SK-N-MC (cell line): ENCODE measurements around the gene CTNNBIP1.

Source experiments
- DNase-seq: peaks from one replicate; pipeline ENCODE4 v3.0.0-alpha.2; 2011; ENCODE audit warnings: low read depth, low spot score
- H3K27ac ChIP-seq: fragments of 200-600 bp; sonication (generic); 2 replicates; pipeline ENCODE4 v1.5.1; 2016; ENCODE audit warnings: mixed run types
- H3K36me3 ChIP-seq: fragments of 200-600 bp; sonication (generic); 2 replicates; pipeline ENCODE4 v1.6.1; 2017; ENCODE audit warnings: antibody characterized with exemption, low read length, mixed read lengths; ENCODE audit not compliant: insufficient read depth
- H3K4me3 ChIP-seq: fragments of 200-600 bp; sonication (generic); 2 replicates; pipeline ENCODE4 v1.5.1; 2016
- H3K9ac ChIP-seq: fragments of 200-600 bp; sonication (generic); 2 replicates; pipeline ENCODE4 v1.8.0; 2017; ENCODE audit warnings: mixed run types, mixed read lengths; ENCODE audit not compliant: insufficient read length
- H3K9me3 ChIP-seq: fragments of 200-600 bp; sonication (generic); 2 replicates; pipeline ENCODE4 v1.6.1; 2017; ENCODE audit warnings: low read depth, mild to moderate bottlenecking, antibody characterized with exemption, low read length, moderate library complexity, mixed read lengths
- EZH2 ChIP-seq: fragments of 200-600 bp; sonication (generic); IDR thresholded peaks from one replicate; pipeline ENCODE4 v1.6.1; 2017; ENCODE audit warnings: antibody characterized with exemption
- FOXP2 ChIP-seq: optimal IDR thresholded peaks from 2 replicates; pipeline ENCODE3; 2011; ENCODE audit warnings: mild to moderate bottlenecking, moderate library complexity; ENCODE audit not compliant: insufficient read depth; ENCODE audit errors: extremely low read length, control extremely low read depth
- POLR2AphosphoS5 ChIP-seq: IDR thresholded peaks from 2 replicates; pipeline ENCODE4 v1.6.1; 2012; ENCODE audit warnings: mild to moderate bottlenecking, low read depth, low read length, borderline replicate concordance

Gene CTNNBIP1

DNA sequence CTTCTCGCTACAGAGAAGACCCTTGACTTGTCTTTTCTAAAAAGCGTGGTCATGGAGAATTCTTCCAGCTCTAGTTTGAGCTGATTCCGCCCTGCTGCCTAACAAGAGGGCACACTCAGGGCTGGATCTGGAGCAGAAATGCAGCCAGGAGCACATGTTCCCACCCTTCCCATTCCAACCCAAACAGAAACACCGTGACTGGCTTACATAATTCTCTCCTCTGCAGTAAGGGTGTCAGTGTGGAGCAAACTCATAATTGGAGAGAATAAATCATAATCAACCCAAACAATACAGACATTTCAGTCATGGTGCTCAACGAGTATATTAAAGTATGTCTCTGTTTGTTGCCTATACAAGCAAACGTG, 34.5 kb downstream of the CTNNBIP1 start:
- TF ChIP-seq POLR2AphosphoS5 (no peak), EZH2 (no peak), FOXP2 (no peak)
- Histone ChIP-seq H3K4me3 (no peak overlapping the region), H3K27ac (no peak overlapping the region), H3K9me3 (no peaks in the 10 kb centered on the region), H3K9ac (peak overlapping the region; percentile 6), H3K36me3 (no peaks in the 10 kb centered on the region)
- no peak for DNase-seq

DNA sequence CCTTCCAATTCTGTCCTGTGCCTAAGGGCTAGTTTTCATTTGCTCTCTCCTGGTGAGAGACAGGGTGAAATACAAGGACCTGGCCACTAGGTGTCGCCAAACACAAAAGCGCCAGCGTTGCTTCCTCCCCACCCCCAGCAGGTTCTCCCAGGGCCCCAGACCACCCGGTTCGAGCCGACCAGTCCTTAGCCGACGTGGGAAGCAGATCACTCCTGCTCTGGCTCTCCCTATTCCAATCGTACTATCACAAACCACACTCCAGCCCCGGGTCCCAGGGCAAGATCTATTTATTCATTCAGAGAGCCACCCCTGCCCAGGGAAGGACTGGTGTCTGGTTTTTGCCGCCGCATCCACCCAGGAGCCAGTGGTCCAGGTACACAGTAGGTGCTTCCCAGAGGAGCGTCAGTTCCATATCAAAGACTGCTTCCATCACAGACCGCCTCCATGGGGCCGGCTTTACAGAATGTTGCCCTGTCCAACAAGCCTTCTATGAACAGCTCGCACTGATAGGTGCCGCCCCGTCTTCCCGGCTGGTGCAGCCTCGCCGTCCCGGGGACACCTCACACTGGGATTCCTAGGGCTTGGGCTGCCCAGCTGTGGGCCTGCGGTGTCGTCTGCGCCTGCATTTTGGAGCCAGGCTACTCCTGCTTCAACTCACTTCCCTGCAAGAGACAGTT, 35.0 kb downstream of the CTNNBIP1 start:
- Histone ChIP-seq H3K9me3 (no peaks in the 10 kb centered on the region), H3K36me3 (no peaks in the 10 kb centered on the region), H3K9ac (peak overlapping the region; percentile 50), H3K27ac (no peak overlapping the region), H3K4me3 (peak overlapping the region; percentile 72)
- TF ChIP-seq FOXP2 (no peak), POLR2AphosphoS5 (no peak), EZH2 (no peak)
- peak; percentile 42 for DNase-seq

DNA sequence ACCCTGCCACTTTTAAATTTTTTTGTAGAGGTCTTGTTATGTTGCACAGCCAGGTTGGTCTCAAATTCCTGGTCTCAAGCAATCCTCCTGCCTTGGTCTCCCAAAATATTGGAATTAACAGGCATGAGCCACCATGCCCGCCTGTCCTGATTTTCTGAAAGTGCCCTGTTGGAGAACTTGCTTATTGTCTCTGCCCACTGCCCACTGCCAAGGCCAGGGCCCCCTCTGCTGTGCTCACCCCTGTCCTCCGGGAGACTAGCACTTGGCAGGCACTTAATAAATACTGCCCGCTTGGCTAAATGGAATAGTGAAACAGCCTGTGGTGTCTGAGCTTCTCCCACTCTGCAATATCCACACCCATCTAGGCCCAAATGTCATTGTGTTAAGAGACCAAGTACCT, 35.7 kb downstream of the CTNNBIP1 start:
- Histone ChIP-seq H3K9ac (no peak overlapping the region), H3K27ac (no peak overlapping the region), H3K4me3 (no peak overlapping the region), H3K36me3 (no peaks in the 10 kb centered on the region), H3K9me3 (no peaks in the 10 kb centered on the region)
- TF ChIP-seq FOXP2, result no peak
- no peak for TF ChIP-seq POLR2AphosphoS5
- TF ChIP-seq EZH2, result no peak
- DNase-seq, result no peak

DNA sequence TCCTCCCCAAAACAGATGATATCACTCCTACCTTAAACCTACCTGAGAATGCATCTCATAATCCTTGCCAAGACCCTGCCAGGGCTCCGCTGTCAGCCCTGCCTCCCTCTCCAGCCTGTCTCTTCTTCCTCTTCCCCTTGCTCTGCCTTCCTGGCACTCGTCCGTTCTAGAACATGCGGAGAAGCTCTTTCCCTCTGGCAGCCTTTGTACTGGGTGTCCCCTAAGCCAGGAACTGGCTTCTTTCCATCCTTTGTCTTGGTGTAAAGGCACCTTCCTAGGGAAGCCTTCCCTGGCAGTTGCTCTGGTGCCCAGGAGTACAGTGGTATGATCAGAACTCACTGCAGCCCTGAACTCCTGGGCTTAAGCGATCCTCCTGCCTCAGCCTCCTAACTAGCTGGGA, 36.1 kb downstream of the CTNNBIP1 start:
- Histone ChIP-seq H3K4me3 (no peak overlapping the region), H3K9ac (no peak overlapping the region), H3K27ac (no peak overlapping the region), H3K36me3 (no peaks in the 10 kb centered on the region), H3K9me3 (no peaks in the 10 kb centered on the region)
- no peak for TF ChIP-seq POLR2AphosphoS5
- TF ChIP-seq FOXP2, result no peak
- TF ChIP-seq EZH2, result no peak
- no peak for DNase-seq

DNA sequence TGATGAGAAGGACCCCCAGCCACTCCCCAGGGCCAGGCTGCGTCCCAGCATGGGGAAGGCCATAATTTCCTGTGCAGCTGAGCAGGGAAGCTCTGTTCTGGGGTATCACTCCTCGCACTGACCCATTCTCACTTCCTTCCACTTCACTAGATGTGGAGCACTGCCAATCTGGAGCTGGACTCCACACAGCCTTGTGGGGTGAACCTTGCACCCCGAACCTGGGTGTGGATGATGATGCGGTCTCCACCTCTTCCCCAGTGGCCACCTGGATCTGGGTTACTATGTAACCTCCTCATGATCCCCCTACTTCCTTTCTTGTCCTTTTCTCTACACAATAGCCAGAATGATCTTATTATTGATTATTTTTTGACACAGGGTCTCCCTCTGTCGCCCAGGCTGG, 36.7 kb downstream of the CTNNBIP1 start:
- Histone ChIP-seq H3K27ac (no peak overlapping the region), H3K36me3 (no peaks in the 10 kb centered on the region), H3K9me3 (no peaks in the 10 kb centered on the region), H3K4me3 (no peak overlapping the region), H3K9ac (no peak overlapping the region)
- DNase-seq, result no peak
- TF ChIP-seq FOXP2 (no peak), EZH2 (no peak), POLR2AphosphoS5 (no peak)

DNA sequence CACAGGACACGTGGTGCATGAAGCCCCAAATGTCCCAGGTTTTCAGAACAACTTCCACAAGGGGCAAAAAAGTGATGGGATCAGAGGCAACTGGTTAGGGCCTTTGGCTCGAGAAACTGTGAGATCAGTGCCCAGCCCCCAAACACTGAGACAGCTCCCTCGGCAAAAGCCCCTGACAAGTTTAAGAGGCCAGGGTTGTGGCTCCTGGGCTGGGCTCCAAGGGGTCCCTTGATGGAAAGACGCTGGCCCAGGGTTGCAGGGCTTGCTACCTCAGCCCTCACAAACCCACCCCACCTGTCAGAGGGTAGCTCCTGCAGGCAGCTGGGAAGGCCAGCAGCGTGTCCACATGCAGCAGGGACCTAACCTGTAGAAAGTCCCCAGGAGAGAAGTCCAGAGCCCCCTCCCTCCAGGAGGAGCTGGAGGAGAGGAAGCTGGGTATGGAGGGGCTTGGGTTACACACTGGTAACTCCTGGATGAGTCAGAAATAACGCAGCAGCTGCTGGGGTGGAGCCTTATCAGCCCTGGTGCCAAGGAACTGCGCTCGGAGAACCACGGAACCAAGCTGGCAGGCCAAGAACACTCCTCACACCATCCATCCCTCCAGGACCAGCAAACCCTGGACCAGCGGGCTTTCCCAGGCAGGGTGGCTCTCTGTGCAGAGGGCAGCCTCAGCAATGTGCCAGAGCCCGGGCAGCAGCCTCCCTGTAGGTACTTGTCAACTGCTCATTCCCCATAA, 37.5 kb downstream of the CTNNBIP1 start:
- H3K9ac ChIP-seq, result no peak overlapping the region
- H3K36me3 ChIP-seq, result no peaks in the 10 kb centered on the region
- no peak overlapping the region for H3K4me3 ChIP-seq
- DNase-seq, result no peak
- no peak for TF ChIP-seq FOXP2
- TF ChIP-seq EZH2, result no peak
- TF ChIP-seq POLR2AphosphoS5, result no peak
- no peak overlapping the region for H3K27ac ChIP-seq
- H3K9me3 ChIP-seq, result no peaks in the 10 kb centered on the region

DNA sequence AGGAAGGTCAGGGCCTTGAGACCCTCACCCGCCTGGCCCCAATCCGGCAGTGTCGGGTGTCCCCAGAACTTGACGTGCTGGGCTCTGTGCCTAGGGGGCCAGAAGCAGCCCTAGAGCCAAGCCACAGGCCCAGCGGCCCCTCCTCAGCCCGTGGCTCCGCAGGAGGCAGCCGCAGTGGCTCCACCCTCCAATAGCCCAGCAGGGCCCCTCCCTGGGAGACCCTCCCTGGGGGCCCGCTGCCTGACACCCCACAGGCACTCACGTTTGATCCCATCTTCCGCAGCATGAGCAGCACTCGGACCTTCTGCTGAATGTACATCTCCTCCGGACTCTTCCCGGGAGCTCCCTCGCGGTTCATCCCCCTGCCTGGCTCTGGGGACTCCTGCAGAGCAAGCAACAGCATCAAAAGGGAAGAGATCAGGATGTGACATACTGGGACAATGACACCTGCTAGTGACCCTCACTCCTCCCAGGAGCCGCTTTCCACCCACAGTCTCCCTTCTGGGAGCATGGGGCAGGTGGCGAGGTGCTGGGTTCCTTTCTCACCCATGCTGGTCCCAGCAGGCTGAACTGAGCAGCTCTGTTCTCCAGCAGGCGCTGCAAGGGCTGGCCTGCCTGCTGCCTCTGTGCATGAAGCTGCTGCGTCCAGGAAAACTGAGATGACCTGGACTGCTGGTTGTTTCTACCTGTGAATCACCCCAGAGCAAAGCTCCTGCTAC, 38.2 kb downstream of the CTNNBIP1 start:
- Histone ChIP-seq H3K27ac (no peak overlapping the region), H3K9me3 (no peaks in the 10 kb centered on the region), H3K36me3 (no peaks in the 10 kb centered on the region), H3K4me3 (no peak overlapping the region), H3K9ac (no peak overlapping the region)
- TF ChIP-seq FOXP2, result no peak
- no peak for TF ChIP-seq EZH2
- no peak for TF ChIP-seq POLR2AphosphoS5
- DNase-seq, result no peak

DNA sequence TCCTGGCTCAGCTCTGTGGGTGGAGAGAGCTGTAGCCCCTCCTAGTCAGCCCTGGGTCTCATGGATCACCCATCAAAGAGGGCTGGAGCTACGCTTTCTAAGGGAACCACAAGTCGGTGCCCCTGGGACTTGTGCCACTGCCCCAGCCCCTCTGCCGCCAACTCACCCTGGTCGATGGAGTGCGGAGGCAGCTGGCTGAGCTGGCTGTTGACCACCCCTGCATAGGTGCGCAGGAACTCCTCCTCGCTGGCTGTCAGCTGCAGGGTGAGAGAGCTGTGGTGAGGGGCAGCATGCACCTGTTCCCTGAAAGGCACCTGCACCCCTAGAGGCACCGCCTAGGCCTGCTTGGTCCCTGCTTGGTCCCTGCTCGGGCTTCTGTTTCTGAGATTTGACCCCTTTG, 39.0 kb downstream of the CTNNBIP1 start:
- no peak overlapping the region for H3K27ac ChIP-seq

More for the DNA sequence above, 39.0 kb downstream of the CTNNBIP1 start:
- no peak for TF ChIP-seq FOXP2
- TF ChIP-seq EZH2, result no peak
- no peak for TF ChIP-seq POLR2AphosphoS5
- DNase-seq, result no peak
- no peak overlapping the region for H3K4me3 ChIP-seq
- H3K9ac ChIP-seq, result no peak overlapping the region
- no peaks in the 10 kb centered on the region for H3K9me3 ChIP-seq
- H3K36me3 ChIP-seq, result no peaks in the 10 kb centered on the region
